Activated CD4-positive, CD25-positive, alpha-beta regulatory T cell (primary cell): ENCODE data around the gene ABR.
"Not testable (repeated sequence)": the region's sequence is repeated elsewhere in the genome, so short reads cannot be mapped to it uniquely, and the experiment has no call there.

ENCODE experiments used
- DNase-seq, 4 experiments: peaks; one replicate each; lab custom pipeline; 2025; lab: John Stamatoyannopoulos, UW

The ABR gene

DNA sequence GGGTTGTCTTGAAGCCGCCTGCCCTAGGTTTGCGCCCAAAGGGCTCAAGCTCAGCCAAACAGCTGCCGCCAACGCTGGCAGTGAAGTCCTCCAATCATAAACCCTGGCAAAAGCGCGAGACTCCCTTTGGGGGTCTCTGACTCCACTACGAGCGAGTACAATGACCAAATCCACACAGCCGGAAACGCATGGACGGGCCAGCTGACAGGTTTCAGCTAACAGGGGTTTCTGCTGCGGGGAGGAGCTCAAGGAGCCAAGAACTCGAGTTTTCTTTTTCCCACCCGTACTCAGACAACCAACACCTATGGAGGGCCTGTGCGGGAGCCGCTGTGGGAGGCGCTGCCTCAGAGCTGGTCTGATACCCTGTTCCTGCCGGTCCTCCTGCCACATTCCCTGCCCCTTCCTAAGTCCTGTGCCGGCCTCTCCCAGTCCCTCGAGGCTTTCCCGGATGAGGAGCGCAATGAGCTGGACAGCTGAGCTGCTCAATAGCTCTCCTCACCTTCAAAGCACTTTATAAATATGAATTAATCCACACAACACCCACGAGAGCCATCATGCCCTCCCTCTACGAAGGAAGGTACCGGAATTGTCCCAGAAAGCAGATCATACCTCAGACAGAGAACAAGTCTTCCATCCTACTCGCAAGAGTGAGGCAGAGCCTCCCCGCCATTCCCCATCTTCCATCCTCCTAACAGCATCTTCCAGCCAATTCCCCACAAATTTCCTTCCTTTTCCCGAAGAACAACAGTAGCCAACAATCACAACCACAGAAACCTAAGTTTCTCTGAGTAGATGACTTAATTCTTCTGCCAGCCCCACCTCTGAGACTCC lies 6.1 kb downstream of the ABR start:
- no peak for DNase-seq

DNA sequence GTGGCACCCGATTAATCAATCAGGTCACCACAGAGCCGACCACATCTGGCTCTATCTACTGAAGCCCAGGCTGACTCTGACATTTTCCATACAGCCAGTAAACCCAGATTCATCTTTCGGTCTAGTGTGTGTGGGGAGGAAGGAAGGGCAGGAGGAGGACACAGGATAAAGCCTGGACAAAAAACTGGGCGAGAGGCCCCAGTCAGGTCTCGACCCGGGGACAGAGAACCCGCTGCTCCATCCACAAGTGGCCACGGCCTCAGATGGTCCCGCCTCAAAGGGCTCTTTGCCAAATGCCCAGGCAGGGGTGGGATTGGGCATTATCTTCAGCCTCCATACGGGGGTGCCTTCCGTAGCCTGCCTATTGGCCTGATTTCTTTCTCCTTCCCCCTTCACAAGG lies 7.8 kb downstream of the ABR start:
- DNase-seq, result no peak

DNA sequence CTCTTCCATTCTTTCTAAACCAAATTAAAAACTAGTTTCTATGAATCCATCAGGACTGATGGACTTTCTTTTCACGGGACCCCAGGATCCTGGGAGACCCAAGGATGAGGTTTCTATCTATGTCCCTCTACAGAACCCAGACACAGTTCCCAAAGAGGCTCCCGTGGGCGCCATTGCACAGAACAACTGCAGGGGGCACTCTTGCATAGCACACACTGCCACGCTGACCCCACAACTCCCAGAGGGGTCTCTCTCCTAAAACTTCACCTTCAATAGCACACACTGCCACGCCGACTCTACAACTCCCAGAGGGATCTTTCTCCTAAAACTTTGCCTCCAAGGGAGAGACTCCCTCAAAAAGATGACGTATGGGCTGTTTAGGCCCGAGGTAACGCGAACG lies 9.0 kb downstream of the ABR start:
- no peak for DNase-seq

DNA sequence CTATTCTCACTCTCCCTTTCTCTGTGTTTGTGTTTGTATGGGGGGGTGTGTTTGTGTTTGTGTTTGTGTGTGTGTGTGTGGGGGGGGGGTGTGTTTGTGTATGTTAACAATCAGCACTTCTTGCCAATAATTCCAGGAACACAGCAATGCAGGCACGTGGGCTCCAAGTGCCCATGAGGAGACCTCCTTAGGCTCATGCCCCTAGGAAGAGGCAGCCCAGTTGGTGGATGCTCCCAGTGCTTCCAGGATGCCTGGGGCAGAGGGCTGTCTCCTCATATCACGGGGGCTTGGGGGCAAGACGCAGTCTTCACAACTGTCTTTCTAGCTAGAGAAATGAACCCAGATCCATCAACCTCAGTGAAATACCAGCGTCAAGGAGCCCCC lies 9.9 kb downstream of the ABR start:
- no peak for DNase-seq

DNA sequence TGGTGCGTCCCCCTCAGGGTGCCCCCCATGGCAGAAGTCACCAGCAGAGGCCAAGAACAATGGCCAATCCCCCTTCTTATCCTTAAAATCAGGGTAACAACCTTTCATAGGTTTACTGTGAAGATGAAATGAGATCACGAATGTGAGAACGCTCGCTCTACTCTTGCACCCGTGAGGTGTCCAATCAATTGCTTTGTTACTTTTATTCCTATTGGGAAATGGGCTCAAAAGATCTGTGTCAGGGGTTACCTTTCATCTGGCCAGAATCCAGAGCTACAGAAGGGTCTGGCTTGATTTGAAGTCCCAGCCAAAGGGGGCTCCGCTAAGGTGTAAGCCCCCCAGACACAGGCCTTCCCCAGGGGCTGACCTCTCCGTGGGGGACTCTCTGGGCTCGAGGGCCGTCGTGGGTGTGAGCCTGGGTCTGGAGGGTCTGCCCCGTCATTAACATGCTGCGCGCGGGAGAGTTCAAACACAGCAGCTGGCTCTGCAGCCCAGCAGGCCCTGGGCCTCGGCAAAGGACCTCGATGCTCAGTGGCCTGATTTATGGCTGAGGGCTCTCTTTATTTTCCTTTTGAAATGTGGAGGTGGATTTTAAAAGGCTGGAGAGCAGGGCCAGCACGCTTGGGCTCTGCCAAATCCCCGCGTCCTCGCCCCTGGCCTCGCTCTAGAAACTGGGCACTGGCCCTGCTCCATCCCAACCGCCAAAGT lies 10.4 kb downstream of the ABR start:
- no peak for DNase-seq

DNA sequence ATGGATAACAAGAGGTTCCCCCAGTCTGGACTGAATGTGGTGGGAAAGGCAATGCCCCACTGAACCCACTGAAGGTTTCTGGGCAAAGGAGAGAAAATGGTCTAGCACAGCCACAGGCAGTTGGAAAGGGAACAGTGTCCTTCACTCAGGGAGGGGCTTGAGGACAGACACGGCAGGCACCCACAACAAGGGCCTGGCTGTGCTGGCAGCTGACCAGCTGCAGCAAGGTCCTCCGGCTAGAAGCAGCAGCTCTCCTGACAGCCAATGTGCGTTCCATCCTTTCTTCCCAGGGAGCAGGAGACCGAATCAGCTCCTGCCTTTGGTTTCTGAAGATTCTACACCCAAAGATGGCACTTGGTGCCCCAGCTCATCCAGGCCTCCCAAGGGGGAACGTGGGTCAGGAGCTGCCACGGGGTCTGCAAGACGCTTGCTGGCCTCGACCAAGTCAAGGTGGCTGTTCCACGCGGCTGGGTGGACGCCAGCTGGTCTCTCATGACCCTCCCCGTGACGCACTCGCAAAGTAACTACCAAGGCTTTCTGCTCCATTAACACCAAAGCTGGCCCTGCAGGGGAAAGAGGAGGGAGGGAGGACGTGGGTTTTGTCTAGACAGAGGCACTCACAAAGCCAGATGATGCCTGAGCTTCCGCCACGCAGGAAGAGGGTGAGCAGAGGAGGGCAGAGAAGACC lies 11.1 kb downstream of the ABR start:
- no peak for DNase-seq

DNA sequence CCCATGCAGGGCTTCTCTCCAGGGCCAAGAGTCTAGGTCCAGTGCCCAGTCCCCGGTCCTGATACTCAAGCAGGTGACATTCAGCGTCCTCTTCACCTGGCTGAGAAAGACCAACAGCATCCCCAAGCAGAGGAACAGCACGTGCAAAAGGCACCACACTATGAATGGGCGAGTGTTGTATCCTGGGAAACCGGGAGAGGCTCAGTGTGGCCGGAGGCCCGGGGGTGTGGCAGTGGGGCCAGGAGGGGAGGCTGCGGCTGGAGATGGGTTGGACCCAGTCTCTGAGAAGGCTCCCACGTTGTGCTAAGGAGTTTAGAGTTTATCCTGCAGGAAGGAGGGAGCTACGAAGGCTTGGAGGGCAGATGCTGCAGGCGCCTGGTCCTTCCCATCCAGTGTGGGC lies 13.5 kb downstream of the ABR start:
- no peak for DNase-seq

DNA sequence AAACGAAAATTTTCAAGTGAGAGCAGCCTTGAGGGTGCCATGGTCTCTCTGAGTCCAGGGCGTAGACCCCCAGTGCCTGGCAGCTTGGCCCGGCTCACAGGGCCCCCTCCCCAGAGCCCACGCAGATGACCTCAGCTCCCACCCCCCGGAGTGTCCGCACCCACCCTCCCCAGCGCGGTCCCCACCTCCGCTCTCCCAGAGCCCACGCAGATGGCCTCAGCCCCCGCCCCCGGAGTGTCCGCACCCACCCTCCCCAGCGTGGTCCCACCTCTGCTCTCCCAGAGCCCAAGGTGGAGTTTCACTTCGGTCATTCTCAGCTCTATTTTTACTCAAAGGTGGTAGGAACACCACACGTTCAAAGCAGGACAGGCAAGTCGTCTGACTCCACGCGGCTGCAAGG lies 13.9 kb downstream of the ABR start:
- DNase-seq, result no peak

DNA sequence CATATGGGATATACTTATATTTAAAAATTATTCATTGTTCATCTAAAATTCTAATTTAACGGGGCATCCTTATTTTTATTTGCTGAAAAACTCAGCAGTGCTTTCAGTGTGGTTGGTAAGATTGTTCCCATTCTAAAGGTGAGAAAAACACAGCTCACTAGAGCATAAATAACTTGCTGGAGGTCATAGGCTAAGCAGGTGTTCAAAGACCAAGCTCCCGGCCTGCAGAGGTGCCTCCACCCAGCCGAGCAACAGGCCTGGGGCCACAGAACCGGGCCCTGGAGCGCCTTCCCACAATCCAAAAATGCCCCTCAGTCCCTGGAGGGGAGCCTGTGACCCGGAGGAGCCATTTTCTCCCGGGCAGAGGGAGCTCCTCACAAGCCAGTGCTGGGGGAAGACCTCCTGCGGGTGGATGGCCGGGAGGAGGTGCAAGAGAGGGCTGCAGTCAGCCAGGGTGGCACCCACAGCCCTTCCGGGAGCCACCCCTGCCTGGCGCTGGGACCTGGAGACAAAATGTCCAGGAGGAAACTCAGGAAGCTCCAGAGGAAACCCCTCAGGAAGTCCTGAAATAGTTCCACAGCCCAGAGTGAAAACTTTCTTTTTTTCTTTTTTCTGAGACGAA lies 14.7 kb downstream of the ABR start:
- DNase-seq, result no peak

DNA sequence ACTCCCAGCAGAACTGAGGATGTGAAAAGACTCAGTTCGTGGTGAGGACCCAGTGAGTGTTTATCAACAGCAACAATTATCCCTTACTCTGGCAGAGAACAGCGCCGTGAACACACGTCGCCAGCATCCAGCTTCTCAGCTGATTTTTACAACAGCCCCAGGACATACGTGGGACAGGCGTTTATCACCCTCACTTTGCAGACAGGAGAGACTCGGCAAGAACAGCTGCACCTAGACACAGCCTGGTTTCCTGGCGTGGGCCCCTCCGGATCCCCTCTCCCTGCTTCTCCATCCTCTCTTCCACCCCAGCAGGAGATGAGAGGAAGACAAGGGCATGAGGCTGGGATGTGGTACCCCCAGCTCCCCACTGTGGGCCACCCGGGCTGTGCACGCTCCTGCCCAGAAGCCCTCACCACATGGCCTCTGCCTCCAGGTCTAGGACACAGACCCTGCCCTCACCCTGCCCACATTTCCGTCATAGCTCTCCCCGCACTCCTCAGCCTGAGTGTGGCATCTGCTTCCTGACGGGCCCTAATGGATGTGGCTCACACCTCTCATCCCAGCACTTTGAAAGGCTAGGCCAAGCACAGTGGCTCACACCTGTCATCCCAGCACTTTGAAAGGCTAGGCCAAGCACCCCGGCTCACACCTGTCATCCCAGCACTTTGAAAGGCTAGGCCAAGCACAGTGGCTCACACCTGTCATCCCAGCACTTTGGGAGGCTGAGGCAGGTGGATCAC lies 17.5 kb downstream of the ABR start:
- DNase-seq, result no peak

DNA sequence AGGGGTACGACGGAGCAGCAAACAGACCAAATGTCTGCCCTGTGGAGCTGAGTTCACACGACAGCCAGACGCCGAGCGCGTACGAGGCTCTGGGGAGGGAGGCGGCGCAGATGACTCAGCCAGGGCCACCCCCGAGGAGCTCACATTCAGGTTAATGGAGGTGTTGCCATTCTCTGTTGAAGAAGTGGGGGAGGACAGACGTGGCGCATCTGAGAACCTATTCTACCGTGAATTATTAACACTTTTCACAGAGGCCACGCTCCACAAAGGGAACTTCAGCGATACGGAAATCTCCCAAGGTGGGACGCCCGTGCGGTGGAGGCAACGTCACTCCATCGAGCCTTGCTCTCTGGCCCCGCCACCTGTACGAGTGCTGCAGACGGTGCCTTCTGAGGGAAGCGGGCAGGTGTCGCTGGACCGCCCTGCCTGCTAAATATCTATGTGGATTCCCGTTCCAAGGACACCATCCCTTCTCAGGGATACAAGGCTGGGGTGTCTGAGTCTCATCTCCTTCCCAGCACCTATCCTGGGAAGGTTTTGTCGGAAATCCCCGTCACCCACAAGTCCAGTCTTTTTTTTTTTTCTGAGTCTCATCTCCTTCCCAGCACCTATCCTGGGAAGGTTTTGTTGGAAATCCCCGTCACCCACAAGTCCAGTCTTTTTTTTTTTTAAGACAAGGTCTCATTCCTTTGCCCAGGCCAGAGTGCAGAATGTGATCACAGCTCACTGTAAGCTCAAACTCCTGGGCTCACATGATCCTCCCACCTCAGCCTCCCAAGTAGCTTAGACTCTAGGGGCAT lies 19.0 kb downstream of the ABR start:
- no peak for DNase-seq

DNA sequence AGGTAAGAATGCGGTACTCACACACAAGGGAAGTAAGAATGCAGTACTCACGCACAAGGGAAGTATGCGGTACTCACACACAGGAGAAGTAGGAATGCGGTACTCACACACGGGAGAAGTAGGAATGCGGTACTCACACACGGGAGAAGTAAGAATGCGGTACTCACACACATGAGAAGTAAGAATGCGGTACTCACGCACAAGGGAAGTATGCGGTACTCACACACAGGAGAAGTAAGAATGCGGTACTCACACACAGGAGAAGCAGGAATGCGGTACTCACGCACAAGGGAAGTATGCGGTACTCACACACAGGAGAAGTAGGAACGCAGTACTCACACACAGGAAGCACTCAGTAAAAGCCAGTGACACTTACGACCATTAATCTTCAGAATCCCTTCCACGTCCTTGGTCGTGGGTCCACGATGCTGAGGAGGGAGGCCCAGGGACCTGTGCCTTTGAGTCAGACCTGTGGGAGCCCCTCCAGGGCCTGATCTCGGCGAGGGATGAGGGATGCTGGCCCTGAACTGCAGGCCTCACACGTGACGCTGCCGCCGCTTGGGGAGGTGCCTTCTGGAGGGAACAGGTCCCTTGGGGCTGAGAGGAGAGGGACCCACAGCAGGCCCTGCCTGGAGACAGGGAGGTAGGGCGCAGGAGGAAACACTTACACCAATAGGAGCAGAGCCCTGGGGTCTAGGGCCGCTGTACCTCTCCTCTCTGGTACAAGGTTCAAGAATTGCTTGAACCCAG lies 20.2 kb downstream of the ABR start:
- no peak for DNase-seq

DNA sequence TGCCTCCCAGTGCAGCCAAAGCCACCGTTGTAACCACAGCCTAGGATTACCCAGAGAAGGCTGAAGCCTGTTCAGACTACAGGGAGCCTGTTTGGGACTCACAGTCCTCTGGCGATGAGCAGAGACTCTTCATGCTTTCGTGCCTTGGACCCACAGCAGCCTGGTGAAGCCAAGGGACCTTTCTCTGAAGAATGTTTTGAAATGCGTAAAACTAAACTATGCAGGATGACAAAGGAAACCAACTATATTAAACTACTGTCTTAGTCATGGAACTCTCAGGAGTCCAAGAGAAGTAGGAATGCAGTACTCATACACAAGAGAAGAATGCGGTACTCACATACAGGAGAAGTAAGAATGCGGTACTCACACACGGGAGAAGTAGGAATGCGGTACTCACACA lies 20.9 kb downstream of the ABR start:
- no peak for DNase-seq

DNA sequence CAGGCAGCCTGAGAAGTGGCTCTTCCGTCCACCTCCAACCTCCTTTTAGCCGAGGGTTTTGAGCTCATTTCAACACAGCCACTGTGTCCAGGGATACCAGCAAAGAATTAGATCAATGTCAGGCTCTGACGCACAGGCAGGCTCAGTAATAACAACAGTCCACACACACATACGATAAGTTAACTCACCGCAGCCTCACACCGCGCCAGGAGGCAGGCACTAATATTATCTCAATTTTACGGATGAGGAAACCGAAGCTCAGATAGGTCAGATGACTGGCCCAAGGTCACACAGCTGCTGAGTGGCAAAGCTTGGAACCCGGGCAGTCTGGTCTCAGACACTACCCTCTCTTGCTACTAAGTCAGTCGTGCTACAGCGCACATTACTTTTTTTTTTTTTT lies 22.9 kb downstream of the ABR start:
- DNase-seq, result no peak

DNA sequence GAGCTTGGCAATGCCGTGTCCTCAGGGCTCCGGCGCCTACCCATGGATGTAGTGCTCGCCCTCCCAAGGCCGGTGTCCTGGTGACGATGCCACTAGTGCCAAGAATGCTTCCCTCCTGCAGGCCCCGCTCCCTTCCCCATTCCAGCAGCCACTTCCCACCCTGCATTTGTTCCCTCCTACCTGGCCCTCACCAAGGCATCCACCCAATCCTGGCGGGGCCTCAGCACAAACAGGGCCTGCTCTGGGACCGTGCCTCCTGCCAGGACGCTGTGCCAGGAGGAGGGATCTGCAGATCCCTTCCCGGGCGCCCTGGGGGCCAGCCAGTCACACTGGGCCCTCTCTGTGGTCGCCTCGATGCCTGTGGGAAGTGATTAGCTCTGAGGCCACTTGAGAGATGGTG lies 25.1 kb downstream of the ABR start:
- DNase-seq, result no peak

DNA sequence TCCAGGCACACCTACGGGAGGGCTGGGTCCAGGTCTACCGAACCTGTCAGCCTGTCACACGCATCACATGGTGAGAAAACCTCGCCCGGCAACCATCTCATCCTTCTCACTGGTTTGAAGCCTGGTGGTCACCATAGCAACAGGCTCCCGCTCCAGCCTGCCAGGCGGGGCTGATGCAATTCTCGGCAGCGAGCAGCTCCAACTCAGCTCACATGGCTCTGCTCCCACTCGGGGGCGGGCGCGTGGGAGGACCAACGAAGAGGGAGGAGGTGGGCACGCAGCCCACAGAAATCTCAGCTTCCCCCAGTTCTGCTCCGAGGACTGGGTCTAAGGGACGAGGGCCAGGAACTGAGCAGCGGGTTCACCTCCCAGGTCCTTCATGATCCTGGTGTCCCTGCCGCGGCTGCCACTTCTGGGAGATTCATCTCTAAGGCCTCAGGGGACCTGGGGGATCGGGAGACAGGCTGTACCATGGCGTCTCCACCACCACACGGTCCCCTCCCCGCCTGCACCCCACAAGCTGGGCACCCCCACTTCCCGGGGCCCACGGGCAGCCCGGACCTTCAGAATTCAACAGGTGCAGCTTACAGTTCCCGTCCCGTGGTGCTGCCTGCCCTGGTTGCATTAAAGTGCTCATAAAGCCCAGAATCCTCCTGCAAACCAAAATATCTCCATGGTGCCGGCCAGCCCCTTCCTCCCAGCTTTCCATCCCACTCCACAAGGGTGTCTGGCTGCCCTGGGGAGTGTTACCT lies 25.8 kb downstream of the ABR start:
- no peak for DNase-seq

DNA sequence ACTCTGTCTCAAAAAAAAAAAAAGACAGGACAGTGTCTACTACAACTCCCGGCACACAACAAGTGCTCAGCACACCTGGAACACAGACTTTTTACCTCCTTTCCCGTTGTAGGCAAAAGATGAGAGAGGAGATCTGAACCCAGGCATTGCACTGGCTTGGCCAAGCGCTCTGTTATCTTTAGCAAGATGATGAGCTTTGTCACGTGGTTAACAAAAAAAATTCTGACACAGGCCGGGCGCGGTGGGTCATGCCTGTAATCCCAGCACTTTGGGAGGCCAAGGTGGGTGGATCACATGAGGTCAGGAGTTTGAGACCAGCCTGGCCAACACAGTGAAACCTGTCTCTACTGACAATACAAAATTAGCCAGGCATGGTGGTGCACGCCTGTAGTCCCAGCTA lies 27.2 kb downstream of the ABR start:
- not testable (repeated sequence) for DNase-seq

DNA sequence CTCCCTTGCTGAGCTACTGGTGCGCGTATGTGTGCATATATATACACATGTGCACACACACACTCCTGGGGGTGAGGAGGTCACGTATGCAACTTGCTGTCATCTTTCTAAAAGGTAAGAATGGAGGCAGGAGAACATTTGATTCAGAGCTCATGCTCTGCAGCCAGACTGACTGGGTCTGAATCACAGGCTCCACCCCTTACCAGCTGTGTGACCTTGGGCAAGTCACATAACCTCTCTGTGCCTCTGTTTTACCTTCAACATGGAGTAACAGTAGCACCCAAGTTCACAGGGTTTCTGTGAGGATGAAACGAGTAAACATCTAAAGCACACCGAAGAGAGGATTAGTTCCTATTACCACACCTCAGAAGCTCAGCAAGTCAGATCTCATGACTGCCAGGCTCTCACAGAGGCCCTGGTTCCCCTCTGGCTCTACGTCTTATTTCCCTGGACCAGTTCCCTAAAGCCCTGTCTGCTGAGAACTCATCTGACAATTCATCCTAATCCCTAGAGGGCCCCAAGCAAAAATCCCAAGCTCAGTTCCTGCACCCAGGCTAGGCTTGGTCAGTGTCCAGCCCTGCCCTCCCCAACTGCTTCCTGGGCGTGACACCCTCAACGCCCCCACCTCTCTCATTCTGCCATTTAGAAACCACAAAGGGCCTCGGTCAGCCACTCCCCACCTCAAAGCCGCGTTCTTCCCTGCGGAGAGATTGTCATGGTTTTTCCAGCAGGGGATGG lies 28.7 kb downstream of the ABR start:
- DNase-seq, result no peak

DNA sequence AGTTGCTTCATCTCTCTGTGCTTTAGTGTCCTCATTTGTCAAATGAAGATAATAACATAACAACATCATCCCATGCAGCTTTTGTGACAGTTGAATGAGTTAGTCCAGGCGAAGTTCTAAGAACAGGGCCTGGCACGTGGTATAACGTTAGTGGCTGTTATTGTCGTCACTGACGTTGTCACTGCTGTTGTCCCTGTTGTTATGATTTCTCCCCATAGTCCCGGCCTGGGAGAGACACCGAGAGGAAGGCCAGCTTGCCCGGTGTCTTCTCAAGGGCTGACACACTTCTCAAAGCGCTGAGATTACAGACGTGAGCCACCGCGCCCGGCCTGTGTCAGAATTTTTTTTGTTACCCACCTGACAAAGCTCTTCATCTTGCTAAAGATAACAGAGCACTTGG lies 29.9 kb downstream of the ABR start:
- no peak for DNase-seq
